ENCODE data around the gene RASGRP1. TPM values are rescaled to one million over a fixed set of nuclear protein-coding genes. Genes with fewer than 3 reads are reported as not detected.
A peak's percentile ranks its signal among the peaks of the same experiment; 100 is the strongest.

Gene RASGRP1
- total RNA-seq, 1 experiment from 2014 or later = 0.85 TPM

DNA sequence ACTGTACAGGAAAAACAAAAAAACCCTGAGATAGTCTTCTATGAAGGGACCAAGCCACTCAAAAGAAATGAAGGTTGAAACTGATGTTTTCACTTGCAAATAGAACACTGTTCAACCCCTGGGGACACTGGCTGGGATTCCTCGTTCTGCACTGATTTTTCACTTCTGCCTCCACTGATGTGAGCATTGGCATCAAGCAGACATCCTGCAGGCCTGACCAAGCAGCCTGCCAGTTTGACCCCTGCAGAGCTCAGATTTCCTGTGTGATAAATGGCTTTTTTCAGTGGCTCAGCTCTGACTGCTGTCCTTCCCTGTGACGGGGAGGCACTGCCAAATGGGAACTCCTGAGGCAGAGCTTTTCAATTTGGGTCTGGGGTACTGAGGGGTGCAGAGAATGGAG is 50.0 kb downstream of the RASGRP1 start:
- Mint-ChIP-seq H3K27ac (peak overlapping the region in 2 of 3 experiments; percentile 41 to 77; a peak in 3 of 7 replicates), H3K9me3 (no peaks in the 10 kb centered on the region), H3K4me1 (peaks cover 32 to 33% of the 10 kb centered on the region in 2 experiments), H3K27me3 (ENCODE audit: low read depth) (no peaks in the 10 kb centered on the region), H3K36me3 (ENCODE audit: insufficient read depth in 1 of 3, low read depth in 3 of 3) (no peaks in the 10 kb centered on the region), H3K4me3 (no peak overlapping the region)
- H3K4me1 ChIP-seq (ENCODE audit: insufficient read depth, low read length) = peaks cover 14% of the 10 kb centered on the region; the same call in 1 of the 2 replicates
- H4K5ac ChIP-seq (ENCODE audit: insufficient read length, low read depth, low read length) = no peak overlapping the region
- H3K9ac ChIP-seq (ENCODE audit: extremely low read depth, insufficient read length, low read length) = no peak overlapping the region
- no peak overlapping the region for H4K8ac ChIP-seq (replicated peaks; ENCODE audit: insufficient read length, low read depth, low read length)
- no peak overlapping the region for H3K4ac ChIP-seq (ENCODE audit: low read depth, low read length)
- no peak overlapping the region for H3K56ac ChIP-seq (ENCODE audit: insufficient read length, low read depth, low read length)
- H2BK20ac ChIP-seq (ENCODE audit: low read depth, low read length, poor library complexity, severe bottlenecking) = no peak overlapping the region
- H2BK120ac ChIP-seq (ENCODE audit: low read depth, low read length, poor library complexity, severe bottlenecking) = no peak overlapping the region
- H2AFZ ChIP-seq (ENCODE audit: low read length) = no peak overlapping the region
- no peak overlapping the region for H2BK15ac ChIP-seq (ENCODE audit: low read depth, low read length)
- H3K9me3 ChIP-seq (ENCODE audit: control insufficient read depth, low read depth, low read length) = no peaks in the 10 kb centered on the region
- H2BK12ac ChIP-seq (ENCODE audit: insufficient read length, low read depth, low read length) = no peak overlapping the region
- no peak for TF ChIP-seq CTCF (conservative IDR thresholded peaks at IDR 0.05)
- no peak overlapping the region for H2AK5ac ChIP-seq (ENCODE audit: insufficient read length, low read length)
- H3K27me3 ChIP-seq (ENCODE audit: insufficient read depth, low read length) = no peaks in the 10 kb centered on the region
- H3K79me2 ChIP-seq (ENCODE audit: insufficient read depth, low read length) = no peaks in the 10 kb centered on the region
- H3K18ac ChIP-seq (ENCODE audit: insufficient read length, low read depth, low read length) = no peak overlapping the region
- no CpG with 5 or more reads among the region's 2 CpGs for WGBS (ENCODE audit: extremely low coverage, insufficient read length, low lambda C conversion rate)
- no peak overlapping the region for H3T11ph ChIP-seq (ENCODE audit: low read length)
- peak; percentile 34 for DNase-seq
- no peak overlapping the region for H4K91ac ChIP-seq (ENCODE audit: insufficient read length, low read depth, low read length)
- H3K27ac ChIP-seq (ENCODE audit: insufficient read length, low read depth, low read length) = no peak overlapping the region
- no peak overlapping the region for H3K23ac ChIP-seq (ENCODE audit: insufficient read length, low read depth, low read length)
- H3K4me2 ChIP-seq (ENCODE audit: insufficient read depth, insufficient read length, low read length) = no peak overlapping the region
- H4K20me1 ChIP-seq (ENCODE audit: control insufficient read depth, insufficient read depth, insufficient read length) = no peaks in the 10 kb centered on the region
- H2BK5ac ChIP-seq (ENCODE audit: insufficient read length, low read length) = no peak overlapping the region
- H3K23me2 ChIP-seq (ENCODE audit: insufficient read length, low read depth, low read length, poor library complexity, severe bottlenecking) = no peaks in the 10 kb centered on the region
- H3K14ac ChIP-seq (ENCODE audit: insufficient read depth, low read length) = 0 out of 2 replicates have a peak overlapping the region, but pooled peaks have one; percentile 51
- no peaks in the 10 kb centered on the region for H3K79me1 ChIP-seq (ENCODE audit: insufficient read depth, low read depth, low read length, poor library complexity, severe bottlenecking)
